ENCODE results near the gene CDK8. TPM values are rescaled to one million over a fixed set of nuclear protein-coding genes. Genes with fewer than 3 reads are reported as not detected.

The CDK8 gene
- total RNA-seq = 13.1 TPM

DNA sequence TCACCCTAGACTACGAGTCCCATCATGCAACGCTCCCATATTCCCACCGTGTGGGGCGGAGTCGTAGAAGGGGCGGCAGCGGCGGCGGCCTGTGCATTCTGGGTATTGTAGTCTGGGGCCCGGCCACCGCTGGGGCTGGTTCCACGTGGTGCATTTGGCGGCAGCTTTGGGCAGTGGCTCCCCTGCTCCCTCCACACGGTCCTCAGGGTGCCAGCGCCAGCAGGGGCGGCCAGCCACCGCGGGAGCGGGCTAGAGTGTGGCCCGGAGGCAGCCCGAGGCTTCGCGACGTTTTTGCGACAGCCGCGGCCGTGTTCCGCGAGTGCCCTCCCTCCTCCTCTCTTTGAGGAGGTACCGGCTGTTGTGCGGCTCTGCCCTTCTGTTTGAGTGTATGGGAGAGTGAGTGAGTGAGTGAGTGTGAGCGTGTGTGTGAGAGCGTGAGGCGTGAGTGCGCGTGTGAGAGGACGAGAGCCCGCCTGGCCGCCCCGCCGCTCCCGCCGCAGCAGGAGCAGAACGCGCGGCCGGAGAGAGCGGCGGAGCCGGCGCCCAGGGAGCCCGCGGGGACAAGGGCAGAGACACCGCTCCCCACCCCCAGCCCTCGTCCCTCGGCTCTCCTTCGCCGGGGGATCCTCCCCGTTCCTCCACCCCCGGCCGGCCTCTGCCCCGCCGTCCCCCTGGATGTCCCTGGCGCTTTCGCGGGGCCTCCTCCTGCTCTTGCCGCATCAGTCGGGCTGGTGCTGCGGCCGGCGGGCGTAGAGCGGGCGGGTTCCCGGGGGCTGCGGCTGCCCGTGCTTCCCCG lies at the start of gene CDK8:
CDK8 (plus strand) TSS at position 343 of the 796 bp plus-strand sequence. CDS start 513 bp downstream, outside the sequence.

DNA sequence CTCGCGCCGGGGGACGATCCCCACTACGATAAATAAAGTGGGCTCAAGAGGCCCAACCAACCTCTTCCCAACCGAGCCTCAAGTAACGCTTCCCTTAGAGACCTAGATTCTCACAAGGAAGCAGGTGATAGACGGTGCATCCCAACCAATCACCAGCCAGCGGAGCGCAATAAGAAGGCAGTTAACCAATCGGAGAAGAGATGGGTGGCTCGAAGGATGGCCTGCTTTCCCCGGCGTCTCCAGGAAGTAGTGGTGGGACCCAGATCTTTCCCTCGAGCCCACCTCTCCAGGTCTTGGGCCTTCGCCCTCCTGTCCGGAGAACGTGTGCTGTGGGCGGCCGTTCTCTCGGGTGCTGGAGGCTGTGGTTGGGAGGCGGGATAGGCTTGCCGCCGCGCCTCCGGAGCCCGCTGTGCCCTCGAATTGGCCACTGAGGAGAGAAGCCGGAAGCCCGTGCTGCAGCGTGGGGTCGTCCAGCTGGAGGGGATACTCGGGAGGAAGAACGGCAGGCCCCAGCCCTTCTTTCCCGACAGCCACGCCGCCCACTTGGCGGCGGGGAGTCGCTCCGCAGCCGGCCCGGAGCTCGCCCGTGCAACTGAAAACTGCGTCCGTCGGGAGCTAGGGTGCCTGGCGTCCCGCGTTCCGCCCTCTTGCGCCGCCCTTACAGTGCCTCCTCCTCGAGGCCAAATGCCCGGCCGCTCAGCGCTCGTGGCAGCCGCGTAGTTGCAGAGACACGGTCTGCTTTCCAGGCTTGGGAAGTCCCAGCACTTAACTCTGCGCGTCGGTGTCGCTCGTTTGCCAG lies 32.0 kb upstream of the CDK8 start, which contains the start of gene RNF6:
RNF6 (minus strand) TSS at position 594 of the 799 bp plus-strand sequence. CDS start 2,665 bp downstream, outside the sequence.

Small RNA genes within 50 kb of the gene (small RNA-seq; reads per million reads assigned to genes)
- not detected for gene RF02271 (ENCODE audit: low replicate concordance)

Other genes starting within 250 kb of the CDK8 start
- gene SHISA2, start 202.1 kb upstream of the CDK8 start, total RNA-seq = 107 TPM
- gene RNF6, start 31.8 kb upstream of the CDK8 start, total RNA-seq = 20.0 TPM